ENCODE measurements around the gene NLRC4.
"Not testable (repeated sequence)": the region's sequence is repeated elsewhere in the genome, so short reads cannot be mapped to it uniquely, and the experiment has no call there.

Gene NLRC4

DNA sequence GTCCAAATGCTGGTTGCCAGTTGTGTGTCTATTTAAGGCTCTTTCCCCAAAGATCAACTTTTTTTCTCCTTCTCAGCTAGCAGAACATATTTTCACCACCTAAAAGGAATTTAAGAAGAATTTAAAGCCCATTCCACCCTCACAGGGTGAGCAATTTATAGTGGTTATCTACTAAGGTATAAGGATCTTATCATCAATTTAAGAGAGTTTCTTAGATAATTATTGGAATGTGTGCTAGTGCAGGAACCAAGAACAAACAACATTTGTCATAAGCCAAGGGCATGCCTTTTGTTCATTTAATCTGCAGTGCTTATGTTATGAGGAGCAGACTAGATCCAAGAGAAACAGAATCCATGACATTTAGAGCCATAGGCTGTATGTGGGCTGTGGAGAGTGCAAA, 37.2 kb downstream of the NLRC4 start:
- H3K4me3 ChIP-seq (ENCODE audit: low read length), result no peak overlapping the region
- no peak for TF ChIP-seq ZNF274 (IDR thresholded peaks at IDR 0.05; ENCODE audit: low read depth, low read length)

DNA sequence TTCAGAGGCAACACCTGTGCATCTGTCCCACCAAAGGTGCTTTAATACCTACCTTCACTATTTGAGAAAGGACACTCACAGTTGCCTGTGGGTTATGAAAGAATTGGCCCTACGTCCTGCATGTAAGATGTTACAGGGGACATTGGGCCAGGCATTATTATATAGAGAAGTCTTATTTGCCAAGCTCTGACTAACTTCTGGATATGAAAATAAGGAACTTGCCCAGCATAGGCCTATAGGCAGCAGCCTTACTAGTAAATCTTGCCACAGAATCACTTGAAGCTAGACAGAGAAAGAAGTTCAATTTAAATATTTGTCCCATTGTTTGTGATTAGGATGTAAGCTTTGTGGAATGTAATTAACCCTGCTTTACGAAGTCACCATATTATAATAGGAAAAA, 41.7 kb downstream of the NLRC4 start:
- no peak for TF ChIP-seq ZNF274 (IDR thresholded peaks at IDR 0.05; ENCODE audit: low read depth, low read length)
- H3K4me3 ChIP-seq (ENCODE audit: low read length), result no peak overlapping the region

DNA sequence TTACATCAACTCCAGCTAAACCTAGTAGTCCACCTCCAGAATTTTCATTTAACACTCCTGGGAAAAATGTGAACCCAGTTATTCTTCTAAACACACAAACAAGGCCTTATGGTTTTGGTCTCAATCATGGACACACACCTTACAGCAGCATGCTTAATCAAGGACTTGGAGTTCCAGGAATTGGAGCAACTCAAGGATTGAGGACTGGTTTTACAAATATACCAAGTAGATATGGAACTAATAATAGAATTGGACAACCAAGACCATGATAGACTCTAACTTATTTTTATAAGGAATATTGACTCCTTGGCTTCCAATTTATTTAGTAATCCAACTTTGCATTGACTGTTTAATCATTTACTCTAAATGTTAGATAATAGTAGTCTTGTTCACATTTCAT, 44.2 kb downstream of the NLRC4 start:
- no peak overlapping the region for H3K4me3 ChIP-seq (ENCODE audit: low read length)
- no peak for TF ChIP-seq ZNF274 (IDR thresholded peaks at IDR 0.05; ENCODE audit: low read depth, low read length)

DNA sequence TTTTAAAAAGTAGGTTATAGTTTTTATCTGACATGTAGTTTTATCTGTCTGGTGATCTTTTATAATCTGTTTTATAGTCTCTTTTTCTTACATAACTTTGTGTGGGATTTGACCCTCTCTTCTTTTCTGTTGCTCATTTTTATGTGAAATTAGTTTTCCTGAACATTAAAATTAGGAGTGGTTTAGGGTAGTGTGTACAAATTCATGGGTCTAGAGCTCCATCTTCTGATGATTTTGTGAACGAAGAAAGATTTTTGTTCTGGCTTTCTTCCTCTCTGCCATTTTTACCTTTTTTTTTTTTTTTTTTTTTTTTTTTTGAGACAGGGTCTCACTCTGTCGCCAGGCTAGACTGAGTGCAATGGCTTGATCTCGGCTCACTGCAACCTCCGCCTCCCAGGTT, 52.4 kb downstream of the NLRC4 start:
- no peak for TF ChIP-seq ZNF274 (IDR thresholded peaks at IDR 0.05; ENCODE audit: low read depth, low read length)
- no peak overlapping the region for H3K4me3 ChIP-seq (ENCODE audit: low read length)

DNA sequence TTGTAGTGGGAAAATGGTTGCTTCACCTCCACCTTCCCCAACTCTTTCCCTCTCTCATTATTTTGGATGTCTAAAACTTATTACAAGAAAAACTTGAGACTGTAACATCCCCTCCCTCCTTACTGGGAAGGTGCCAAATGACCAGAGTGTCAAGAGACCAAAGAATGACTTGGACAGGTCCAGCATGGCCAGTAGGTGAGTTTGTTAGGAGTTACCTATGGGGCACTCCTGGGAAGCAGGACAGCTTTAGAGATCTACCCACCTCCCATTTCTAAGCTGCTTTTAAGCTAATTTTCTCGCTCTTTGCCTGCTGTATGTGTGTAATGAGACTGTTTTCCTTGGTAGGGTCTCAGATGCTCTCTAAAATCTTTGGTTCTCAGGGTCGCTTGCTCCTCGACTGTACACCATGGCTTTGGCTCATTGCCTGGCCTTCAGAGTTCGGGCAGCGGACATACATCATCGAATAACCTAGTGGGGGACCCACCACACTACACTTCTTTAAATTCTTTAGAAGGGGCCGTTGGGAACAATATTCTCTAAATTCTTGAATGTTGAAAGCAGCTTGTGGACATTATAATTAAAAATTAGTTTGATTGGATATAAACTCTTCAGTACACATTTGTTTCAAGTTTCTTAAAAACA, 53.8 kb downstream of the NLRC4 start:
- H3K4me3 ChIP-seq (ENCODE audit: low read length), result no peak overlapping the region
- no peak for TF ChIP-seq ZNF274 (IDR thresholded peaks at IDR 0.05; ENCODE audit: low read depth, low read length)

DNA sequence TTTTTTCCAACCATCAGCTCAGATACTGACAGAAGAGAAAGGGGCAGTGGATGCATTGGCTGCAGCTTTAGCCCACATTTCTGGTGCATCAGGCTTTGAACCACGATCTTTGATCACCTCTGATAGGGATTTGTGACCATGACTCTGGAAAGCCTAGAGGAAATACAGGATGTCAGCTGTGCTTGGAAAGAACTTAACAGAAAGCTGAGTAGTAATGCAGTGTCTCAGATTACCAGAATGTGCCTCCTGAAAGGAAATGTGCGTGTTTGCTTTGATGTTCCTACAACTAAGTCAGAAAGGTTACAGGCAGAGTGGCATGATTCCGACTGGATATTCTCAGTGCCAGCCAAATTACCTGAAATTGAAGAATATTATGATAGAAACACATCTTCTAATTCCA, 61.3 kb downstream of the NLRC4 start:
- H3K4me3 ChIP-seq (ENCODE audit: low read length), result not testable (repeated sequence)

DNA sequence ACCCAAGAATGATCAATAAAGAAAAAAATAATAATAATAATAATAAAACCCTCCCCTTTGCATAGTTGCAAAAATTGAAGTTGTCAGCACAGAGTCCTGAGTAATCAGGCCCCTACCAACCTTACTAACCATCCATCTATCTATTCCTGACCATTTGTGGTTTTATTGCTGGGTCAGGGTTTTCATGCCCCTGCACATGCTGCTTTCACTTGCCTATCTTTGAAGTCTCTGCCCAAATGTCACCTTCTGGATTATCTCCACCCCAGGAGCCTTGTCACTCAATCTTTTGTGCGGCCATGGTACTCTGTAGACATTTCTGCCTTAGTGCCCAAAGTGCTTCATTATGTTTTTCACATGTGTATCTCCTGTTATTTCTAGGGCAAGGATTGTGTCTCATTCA, 63.9 kb downstream of the NLRC4 start:
- H3K4me3 ChIP-seq (ENCODE audit: low read length), result no peak overlapping the region
- TF ChIP-seq ZNF274 (IDR thresholded peaks at IDR 0.05; ENCODE audit: low read depth, low read length), result no peak

DNA sequence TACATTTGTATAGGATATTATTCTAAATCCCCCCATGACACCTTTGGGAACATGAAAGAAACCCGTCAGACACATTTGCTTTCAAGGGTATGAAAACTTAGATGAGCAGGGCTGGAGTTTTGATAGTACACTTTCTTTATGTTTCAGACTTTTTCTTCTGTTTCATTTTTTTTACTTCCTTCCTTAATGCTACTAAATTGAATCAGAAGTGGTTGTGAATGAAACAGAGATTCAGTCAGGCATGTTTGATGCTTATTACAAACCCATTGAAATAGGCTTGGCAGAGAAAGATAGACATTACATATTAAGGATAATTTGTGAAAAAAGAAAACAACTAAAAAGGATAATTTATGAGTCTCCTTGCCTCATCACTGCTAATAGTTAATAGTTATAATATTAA, 72.3 kb downstream of the NLRC4 start:
- TF ChIP-seq ZNF274 (IDR thresholded peaks at IDR 0.05; ENCODE audit: low read depth, low read length), result no peak
- H3K4me3 ChIP-seq (ENCODE audit: low read length), result no peak overlapping the region

DNA sequence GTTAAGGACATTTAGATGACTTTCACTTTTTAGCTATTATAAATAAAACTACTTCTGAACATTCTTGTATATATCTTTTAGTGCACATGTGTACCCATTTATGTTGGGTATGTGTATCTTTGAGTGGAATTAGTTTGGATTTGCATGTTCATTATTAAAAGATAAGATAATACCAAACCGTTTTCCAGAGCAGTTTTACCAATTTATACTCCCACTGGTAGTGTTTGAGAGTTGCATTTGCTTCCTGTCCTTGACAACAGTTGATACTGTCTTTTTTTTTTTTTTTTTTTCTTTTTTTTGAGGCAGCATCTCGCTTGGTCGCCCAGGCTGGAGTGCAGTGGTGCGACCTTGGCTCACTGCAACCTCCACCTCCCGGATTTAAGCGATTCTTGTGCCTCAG, 75.7 kb downstream of the NLRC4 start:
- no peak overlapping the region for H3K4me3 ChIP-seq (ENCODE audit: low read length)
- no peak for TF ChIP-seq ZNF274 (IDR thresholded peaks at IDR 0.05; ENCODE audit: low read depth, low read length)

DNA sequence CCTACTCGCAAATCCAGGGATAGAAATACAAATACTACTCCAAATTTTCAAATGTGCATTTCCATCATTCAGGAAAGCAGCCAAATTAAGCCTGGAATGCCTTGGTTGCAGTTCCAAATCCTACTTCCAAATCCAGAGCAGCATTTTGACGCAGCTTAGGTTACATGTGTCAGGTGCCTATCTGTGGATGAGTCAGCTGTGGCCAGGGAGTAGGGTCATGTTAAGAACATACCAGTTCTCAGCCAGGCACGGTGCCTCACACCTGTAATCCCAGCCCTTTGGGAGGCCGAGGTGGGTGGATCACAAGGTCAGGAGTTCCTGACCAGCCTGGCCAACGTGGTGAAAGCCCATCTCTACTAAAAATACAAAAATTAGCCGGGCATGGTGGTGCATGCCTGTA, 82.0 kb downstream of the NLRC4 start:
- no peak for TF ChIP-seq ZNF274 (IDR thresholded peaks at IDR 0.05; ENCODE audit: low read depth, low read length)
- H3K4me3 ChIP-seq (ENCODE audit: low read length), result no peak overlapping the region
